Suprapubic skin (tissue), 4 donors: ENCODE results near the gene CCDC39.

Experiments used
- CTCF ChIP-seq, 2 donors: fragments of 200-600 bp in 1 of 2; fragments of 450-650 bp in 1 of 2; sonication (generic) in 1 of 2; IDR thresholded peaks; one replicate each; pipeline ENCODE4 v1.5.1; 2016 to 2019; ENCODE audit warnings: antibody characterized with exemption in 2 of 2, mild to moderate bottlenecking in 1 of 2, moderate library complexity in 1 of 2
- EP300 ChIP-seq: sonication (generic); formaldehyde crosslinking; IDR thresholded peaks from one replicate; pipeline ENCODE4 v1.6.1; 2017; ENCODE audit warnings: antibody characterized with exemption
- POLR2A ChIP-seq, 2 donors: fragments of 450-650 bp; IDR thresholded peaks; one replicate each; pipeline ENCODE4 v1.6.1; 2017; ENCODE audit warnings: antibody characterized with exemption in 2 of 2, mild to moderate bottlenecking in 2 of 2, moderate library complexity in 2 of 2
- POLR2AphosphoS5 ChIP-seq, 3 donors: sonication (generic); formaldehyde crosslinking; IDR thresholded peaks; one replicate each; pipeline ENCODE4 v1.6.1; 2017; ENCODE audit warnings: antibody characterized with exemption in 3 of 3

- TF ChIP-seq CTCF (IDR thresholded peaks at IDR 0.05) (no peak), POLR2AphosphoS5 (IDR thresholded peaks at IDR 0.05) (no peak), POLR2A (IDR thresholded peaks at IDR 0.05) (no peak), EP300 (no peak)
These were observed 78.8 kb downstream of the CCDC39 start for GRCh38 chr3:180600473-180600872.
